ENCODE data around the gene CD96.

The CD96 gene, protein sequence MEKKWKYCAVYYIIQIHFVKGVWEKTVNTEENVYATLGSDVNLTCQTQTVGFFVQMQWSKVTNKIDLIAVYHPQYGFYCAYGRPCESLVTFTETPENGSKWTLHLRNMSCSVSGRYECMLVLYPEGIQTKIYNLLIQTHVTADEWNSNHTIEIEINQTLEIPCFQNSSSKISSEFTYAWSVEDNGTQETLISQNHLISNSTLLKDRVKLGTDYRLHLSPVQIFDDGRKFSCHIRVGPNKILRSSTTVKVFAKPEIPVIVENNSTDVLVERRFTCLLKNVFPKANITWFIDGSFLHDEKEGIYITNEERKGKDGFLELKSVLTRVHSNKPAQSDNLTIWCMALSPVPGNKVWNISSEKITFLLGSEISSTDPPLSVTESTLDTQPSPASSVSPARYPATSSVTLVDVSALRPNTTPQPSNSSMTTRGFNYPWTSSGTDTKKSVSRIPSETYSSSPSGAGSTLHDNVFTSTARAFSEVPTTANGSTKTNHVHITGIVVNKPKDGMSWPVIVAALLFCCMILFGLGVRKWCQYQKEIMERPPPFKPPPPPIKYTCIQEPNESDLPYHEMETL

DNA sequence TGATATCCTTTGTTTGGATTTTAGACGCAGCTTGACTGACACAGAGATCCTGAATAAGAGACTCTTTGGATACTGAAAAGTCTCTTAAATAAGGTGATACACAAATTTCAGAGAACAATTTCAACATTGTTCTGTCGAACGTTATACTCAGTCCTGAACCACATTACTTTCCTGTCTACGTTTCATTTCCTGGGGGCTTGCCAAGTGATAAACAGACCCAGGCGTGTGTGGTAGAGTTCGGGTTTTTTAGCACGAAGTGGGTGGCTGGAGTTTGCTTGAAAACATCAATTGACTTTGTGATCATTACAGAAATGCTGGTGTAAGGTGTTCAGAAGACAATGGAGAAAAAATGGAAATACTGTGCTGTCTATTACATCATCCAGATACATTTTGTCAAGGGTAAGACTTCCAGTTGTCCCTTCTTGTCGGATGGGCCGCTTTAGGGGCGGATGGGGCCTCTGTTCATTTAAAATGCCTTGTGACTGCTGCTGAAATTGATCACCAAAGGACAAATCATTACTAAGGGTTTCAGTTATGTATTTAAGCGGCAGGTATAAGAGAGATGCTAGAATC is at the start of gene CD96:
CD96 (plus strand) TSS at position 287 of the 573 bp plus-strand sequence; CDS start at position 339, 52 bp downstream.
- no peak within 1 kb of the TSS for H3K4me3 ChIP-seq (ENCODE audit: low read depth, low read length)
- TF ChIP-seq, protein P1, sequence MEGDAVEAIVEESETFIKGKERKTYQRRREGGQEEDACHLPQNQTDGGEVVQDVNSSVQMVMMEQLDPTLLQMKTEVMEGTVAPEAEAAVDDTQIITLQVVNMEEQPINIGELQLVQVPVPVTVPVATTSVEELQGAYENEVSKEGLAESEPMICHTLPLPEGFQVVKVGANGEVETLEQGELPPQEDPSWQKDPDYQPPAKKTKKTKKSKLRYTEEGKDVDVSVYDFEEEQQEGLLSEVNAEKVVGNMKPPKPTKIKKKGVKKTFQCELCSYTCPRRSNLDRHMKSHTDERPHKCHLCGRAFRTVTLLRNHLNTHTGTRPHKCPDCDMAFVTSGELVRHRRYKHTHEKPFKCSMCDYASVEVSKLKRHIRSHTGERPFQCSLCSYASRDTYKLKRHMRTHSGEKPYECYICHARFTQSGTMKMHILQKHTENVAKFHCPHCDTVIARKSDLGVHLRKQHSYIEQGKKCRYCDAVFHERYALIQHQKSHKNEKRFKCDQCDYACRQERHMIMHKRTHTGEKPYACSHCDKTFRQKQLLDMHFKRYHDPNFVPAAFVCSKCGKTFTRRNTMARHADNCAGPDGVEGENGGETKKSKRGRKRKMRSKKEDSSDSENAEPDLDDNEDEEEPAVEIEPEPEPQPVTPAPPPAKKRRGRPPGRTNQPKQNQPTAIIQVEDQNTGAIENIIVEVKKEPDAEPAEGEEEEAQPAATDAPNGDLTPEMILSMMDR (IDR thresholded peaks at IDR 0.05; ENCODE audit: insufficient read depth, low read depth, low read length, missing control alignments) = no peak
- DNase-seq (ENCODE audit: low read depth) = peak; percentile 52

DNA sequence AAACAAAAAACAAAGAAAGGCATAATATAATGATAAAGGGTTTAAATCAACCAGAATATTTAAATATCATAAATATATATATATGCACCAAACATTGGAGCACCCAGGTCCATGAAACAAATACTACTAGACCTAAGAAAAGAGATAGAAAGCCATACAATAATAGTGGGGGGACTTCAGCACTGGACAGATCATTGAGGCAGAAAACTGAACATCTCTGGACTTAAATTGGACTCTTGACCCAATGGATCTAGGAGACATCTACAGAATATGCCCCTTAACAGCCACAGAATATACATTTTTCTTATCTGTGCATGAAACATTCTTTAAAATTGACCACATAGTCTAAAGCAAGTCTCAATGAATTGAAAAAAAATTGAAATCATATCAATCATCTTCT is 48.7 kb upstream of the CD96 start:
- no peak for DNase-seq (ENCODE audit: low read depth)
- H3K4me3 ChIP-seq (ENCODE audit: low read depth, low read length) = no peak overlapping the region
- TF ChIP-seq, protein P1 (IDR thresholded peaks at IDR 0.05; ENCODE audit: insufficient read depth, low read depth, low read length, missing control alignments) = no peak

DNA sequence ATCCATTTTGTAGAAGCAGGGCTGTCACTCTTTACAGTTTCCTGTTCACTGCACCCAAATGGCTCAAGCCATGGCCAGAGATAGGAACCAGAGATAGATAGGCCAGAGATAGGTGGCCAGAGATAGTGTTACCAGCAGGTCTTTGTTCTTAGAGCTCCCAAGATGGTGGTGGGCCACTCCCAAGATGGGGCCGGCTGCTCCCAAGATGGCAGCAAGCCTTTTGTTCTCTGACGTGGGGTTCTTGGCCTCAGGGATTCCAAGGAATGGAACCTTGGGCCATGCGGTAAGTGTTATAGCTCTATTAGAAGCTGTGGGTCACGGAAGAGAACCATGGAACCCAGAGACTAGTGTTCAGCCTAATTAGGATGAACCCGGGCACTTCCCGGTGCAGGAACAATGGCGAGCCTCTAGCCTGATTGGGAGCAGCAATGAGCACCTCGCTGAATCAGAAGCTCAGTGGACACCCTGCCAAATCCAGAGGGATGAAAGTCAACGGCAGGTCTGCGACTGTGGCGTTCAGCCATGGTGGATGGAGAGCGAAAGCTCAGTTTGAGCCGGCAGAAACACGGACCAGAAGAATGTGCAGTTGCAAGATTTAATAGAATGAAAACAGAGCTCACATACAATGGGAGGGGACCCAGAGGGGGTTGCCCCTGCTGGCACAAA is 45.0 kb upstream of the CD96 start:
- H3K4me3 ChIP-seq (ENCODE audit: low read depth, low read length) = no peak overlapping the region
- TF ChIP-seq, protein P1 (IDR thresholded peaks at IDR 0.05; ENCODE audit: insufficient read depth, low read depth, low read length, missing control alignments) = no peak
- DNase-seq (ENCODE audit: low read depth) = no peak

DNA sequence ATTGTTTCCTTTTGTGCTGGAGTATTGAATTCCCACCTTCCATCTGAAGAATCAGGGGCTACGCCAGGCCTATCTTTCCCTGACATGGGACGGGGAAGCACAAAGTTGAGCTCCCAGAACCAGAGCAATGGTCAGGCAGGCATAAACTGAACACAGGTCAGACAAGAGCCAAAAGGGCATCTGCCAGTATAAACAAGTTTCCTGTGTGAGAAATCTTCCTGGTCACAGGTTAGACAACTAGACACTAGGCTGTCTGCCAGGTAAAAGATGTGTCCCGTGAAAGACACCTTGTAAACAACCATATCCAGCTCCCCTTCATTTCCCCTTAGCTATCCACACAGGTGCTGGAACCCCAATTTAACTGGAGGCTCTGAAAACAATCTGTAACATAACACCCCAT is 44.0 kb upstream of the CD96 start:
- H3K4me3 ChIP-seq (ENCODE audit: low read depth, low read length) = no peak overlapping the region
- TF ChIP-seq, protein P1 (IDR thresholded peaks at IDR 0.05; ENCODE audit: insufficient read depth, low read depth, low read length, missing control alignments) = no peak
- no peak for DNase-seq (ENCODE audit: low read depth)

DNA sequence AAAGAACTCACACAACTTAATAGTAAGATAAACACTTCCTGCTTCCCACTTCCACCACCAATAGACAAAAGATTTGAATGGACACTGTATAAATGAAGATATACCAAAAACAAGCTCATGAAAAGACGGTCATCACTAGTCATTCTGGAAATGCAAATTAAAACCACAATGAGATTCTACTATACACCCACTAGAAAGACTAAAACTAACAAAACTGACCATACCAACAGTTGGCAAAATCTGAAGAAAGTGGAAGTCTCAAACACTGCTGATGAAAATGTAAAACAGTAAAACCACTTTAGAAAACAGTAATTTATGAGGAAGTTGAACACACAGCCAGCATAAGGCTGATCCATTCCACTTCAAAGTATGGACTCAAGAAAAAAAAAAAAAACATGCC is 35.6 kb upstream of the CD96 start:
- TF ChIP-seq, protein P1 (IDR thresholded peaks at IDR 0.05; ENCODE audit: insufficient read depth, low read depth, low read length, missing control alignments) = no peak
- DNase-seq (ENCODE audit: low read depth) = no peak
- H3K4me3 ChIP-seq (ENCODE audit: low read depth, low read length) = no peak overlapping the region

DNA sequence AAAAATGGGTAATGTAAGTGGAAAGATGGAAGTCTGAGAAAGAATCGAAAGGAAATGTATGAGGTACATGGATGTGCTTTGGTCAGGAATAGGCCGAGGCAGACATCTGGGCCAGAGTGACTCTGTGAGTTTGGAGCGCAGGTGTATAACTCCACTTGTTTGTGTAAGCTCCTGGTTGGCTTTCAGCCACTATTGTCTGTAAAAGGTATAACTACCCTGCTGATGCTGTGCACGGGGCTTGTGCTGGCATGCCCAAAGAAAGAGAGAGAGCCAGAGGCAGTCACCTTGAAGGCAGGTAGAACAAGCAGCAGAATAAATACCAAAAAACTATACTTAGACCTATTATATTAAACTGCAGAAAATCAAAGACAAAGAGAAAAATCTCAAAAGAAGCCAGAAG is 32.7 kb upstream of the CD96 start:
- DNase-seq (ENCODE audit: low read depth) = no peak
- no peak overlapping the region for H3K4me3 ChIP-seq (ENCODE audit: low read depth, low read length)
- TF ChIP-seq, protein P1 (IDR thresholded peaks at IDR 0.05; ENCODE audit: insufficient read depth, low read depth, low read length, missing control alignments) = no peak

Measured in GM12865 (cell line).